NCI-H446 treated with DMSO at 0.1 percent for 48 hours (cell line): ENCODE measurements around the gene LAG3.

Experiments used
- DNase-seq: peaks from one replicate; lab custom pipeline; 2025; lab: John Stamatoyannopoulos, UW

The LAG3 gene

DNA sequence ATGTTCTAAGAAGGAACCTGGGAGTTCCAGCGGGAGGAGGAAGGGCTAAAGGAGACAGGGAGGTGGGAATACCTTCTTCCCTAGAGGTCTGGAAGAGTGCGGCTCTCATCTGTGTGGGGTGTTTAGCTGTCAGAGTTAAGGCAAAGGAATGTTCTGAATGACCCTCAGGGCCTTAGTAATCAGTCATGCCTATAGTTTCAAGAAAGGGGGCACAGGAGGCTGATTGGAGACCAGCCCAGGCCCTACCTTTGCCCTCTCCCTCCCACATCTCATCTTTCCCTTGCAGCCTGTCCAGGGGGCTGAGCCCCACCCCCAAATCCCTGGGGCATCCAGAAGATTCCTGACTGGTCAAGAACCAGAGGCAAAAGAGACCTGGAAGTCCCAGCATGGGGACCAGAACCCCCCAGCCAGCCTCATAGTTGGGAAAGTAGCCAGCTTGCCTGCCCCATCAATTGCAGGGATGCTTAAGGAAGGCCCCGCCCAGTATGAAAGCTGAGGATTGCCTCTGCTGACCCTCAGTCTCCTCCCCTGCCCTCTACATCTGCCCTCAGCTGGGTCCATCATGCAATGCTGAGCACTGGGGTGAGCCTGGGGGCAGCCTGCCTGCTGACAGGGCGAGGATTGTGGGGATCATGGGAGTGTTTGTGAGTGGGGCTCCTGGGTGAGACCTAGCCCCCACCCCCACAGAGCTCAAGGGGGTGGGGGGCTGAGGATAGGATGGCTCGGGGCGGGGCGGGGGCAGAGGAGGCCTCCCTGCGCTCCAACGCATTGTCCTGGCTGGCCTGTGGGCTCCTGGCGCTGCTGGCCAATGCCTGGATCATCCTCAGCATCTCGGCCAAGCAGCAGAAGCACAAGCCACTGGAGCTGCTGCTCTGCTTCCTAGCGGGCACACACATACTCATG is 51.1 kb downstream of the LAG3 start:
- no peak for DNase-seq

DNA sequence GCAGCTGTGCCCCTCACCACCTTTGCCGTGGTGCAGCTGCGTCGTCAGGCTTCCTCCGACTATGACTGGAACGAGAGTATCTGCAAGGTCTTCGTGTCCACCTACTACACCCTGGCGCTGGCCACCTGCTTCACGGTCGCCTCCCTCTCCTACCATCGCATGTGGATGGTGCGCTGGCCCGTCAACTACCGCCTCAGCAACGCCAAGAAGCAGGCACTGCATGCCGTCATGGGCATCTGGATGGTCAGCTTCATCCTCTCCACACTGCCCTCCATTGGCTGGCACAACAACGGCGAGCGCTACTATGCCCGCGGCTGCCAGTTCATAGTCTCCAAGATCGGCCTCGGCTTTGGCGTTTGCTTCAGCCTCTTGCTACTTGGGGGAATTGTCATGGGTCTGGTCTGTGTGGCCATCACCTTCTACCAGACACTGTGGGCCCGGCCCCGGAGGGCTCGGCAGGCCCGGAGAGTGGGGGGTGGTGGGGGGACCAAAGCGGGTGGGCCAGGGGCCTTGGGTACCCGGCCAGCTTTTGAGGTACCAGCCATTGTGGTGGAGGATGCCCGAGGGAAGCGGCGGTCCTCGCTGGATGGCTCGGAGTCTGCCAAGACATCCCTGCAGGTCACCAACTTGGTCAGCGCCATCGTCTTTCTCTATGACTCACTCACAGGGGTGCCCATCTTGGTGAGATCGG is 51.9 kb downstream of the LAG3 start:
- no peak for DNase-seq

DNA sequence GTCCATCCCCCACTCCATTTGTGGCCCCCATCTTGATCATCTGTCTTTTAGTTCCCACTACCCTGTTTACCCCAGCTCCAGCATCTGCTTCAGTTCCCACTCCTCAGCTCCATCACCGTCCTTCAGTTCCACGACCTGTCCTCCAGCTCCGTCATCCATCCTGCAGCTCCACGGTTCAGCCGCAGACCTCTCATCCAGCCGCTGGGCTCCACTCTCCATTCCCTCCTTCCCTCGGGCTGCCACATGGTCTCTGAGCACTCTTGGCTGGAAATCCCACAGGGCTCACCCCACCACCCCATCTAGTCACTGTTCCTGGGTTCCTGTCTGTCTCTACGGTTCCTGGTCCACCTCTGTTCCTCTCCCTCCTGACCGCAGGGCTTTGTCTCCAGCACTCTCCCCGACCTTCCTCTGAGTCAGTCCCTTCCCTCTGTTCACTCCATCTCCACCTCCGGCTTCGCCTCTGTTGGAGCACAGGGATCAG is 52.6 kb downstream of the LAG3 start:
- no peak for DNase-seq

DNA sequence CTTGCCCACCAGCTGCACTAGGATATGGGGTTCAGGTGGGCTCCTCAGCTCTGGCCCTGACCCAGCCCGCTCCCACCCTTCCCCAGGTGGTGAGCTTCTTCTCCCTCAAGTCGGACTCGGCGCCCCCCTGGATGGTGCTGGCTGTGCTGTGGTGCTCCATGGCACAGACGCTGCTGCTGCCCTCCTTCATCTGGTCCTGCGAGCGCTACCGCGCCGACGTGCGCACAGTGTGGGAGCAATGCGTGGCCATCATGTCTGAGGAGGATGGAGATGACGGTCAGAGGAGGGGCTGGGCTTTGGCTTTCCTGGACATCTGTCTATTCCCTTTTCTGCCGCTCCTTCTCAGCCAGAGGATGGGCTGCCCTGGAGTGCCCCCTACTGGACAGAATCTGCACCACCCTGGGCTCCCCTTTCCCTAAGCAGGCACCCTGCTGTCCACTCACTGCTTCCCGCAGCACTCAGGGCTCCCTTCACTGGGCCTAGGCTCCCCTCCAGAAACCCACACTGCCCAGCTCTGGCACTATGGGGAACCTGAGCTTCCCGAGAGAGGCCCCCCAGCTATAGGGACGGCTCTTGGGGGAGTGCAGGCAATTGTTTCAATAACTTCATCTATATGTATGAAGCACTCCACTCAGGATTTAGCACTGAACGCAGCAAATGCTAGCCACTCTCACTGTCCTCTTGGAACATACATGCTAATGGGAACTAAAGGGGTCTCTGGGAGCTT is 53.2 kb downstream of the LAG3 start:
- DNase-seq: peak; percentile 68

DNA sequence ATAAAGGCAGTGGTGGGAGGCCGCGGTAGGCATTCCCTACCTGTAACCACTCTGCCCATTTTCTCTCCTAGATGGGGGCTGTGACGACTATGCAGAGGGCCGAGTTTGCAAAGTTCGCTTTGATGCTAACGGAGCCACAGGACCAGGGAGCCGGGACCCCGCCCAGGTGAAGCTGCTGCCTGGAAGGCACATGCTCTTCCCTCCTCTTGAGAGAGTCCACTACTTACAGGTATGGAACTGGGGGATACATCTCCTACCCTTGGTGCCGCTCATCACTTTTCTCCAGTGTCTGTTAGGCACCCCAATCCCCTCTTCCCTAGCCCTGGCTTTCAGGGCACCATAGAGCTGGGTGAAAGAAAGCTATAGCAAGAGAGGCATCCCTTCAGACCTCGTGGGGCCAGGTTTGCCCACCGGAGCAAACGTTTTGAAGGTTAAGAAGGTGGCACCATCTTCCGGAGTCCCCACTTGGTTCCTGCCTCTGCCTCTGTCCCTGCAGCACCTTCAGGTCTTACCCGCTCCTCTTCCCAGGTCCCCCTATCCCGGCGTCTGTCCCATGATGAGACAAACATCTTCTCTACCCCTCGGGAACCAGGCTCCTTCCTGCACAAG is 53.9 kb downstream of the LAG3 start:
- DNase-seq: no peak

DNA sequence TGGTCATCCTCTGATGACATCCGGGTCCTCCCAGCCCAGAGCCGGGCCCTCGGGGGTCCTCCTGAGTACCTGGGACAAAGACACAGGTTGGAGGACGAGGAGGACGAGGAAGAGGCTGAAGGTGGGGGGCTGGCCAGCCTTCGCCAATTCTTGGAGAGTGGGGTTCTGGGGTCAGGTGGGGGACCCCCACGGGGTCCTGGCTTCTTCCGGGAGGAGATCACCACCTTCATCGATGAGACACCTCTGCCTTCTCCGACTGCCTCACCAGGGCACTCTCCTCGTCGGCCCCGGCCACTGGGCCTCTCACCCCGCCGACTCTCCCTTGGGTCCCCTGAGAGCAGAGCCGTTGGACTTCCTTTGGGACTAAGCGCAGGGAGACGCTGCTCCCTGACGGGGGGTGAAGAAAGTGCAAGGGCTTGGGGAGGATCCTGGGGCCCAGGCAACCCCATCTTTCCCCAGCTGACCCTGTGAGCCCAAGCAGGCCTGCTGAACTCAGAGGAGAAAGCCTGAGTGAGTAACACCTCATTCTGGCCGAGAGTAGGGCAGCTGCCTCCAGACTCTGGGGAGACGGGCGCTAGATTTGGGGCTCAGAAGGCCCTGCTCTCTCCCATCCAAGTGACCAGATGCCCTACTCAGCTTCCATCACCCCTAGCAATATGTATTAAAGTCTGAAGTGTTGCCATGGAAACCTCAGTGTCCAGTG is 54.6 kb downstream of the LAG3 start:
- DNase-seq: no peak

DNA sequence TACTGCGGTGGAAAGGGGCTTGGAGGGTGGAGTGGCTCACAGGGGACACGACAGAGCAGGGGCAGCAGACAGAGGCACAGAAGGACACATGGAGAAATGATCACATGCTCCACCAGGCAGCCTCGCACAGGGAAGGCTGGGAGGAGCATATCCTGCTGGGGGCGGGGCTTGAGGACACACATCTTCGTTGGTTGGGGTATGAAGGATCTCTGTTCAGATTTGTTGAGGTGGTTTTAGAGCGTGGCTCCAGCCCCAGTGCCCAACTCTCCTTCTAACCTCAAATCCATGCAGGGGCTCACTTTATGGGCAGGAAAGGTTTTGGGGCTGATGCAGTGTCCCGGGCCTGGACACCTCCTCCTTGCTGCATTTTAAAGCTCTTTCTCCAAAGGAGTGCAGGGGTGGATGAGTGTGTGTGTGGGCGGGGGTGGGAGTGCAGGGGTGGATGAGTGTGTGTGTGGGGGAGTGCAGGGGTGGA is 55.2 kb downstream of the LAG3 start:
- DNase-seq: peak; percentile 82
